Endodermal cell (in vitro differentiated cells): Measurements from ENCODE around the gene COL4A2. TPM values are rescaled to one million over a fixed set of nuclear protein-coding genes. Genes with fewer than 3 reads are reported as not detected.

Experiments used
- DNase-seq: peaks from one replicate; pipeline ENCODE4 v3.0.0-alpha.2; 2017
- H3K27ac ChIP-seq: 2 replicates; pipeline ENCODE4 v1.5.1; 2013; ENCODE audit warnings: mild to moderate bottlenecking, low read depth, low read length, moderate library complexity
- H3K27me3 ChIP-seq: 2 replicates; pipeline ENCODE4 v1.6.1; 2013; ENCODE audit warnings: mild to moderate bottlenecking, low read length, moderate library complexity; ENCODE audit not compliant: insufficient read depth, control insufficient read depth, poor library complexity, severe bottlenecking
- H3K36me3 ChIP-seq: 2 replicates; pipeline ENCODE4 v1.7.0; 2013; ENCODE audit warnings: mild to moderate bottlenecking, low read length, moderate library complexity; ENCODE audit not compliant: control insufficient read depth, insufficient read depth
- H3K4me1 ChIP-seq: one replicate; pipeline ENCODE4 v1.7.0; 2013; ENCODE audit warnings: low read length; ENCODE audit not compliant: control insufficient read depth, insufficient read depth
- H3K4me3 ChIP-seq: 2 replicates; pipeline ENCODE4 v1.5.1; 2013; ENCODE audit warnings: mild to moderate bottlenecking, low read length, moderate library complexity
- H3K9ac ChIP-seq: 2 replicates; pipeline ENCODE4 v1.6.1; 2013; ENCODE audit warnings: mild to moderate bottlenecking, low read length, moderate library complexity; ENCODE audit not compliant: poor library complexity, severe bottlenecking; ENCODE audit errors: extremely low read depth
- H3K9me3 ChIP-seq: 2 replicates; pipeline ENCODE4 v1.6.1; 2013; ENCODE audit warnings: mild to moderate bottlenecking, low read length, moderate library complexity; ENCODE audit not compliant: control insufficient read depth
- H3K27ac Mint-ChIP-seq: 2 replicates; pipeline ENCODE4 v1.8.0; 2020; ENCODE audit warnings: mixed read lengths
- H3K27me3 Mint-ChIP-seq: 2 replicates; pipeline ENCODE4 v1.8.0; 2021; ENCODE audit warnings: mild to moderate bottlenecking, mixed read lengths; ENCODE audit not compliant: insufficient read depth
- H3K36me3 Mint-ChIP-seq: 2 replicates; pipeline ENCODE4 v1.8.0; 2020; ENCODE audit warnings: low read depth, mixed read lengths
- H3K4me1 Mint-ChIP-seq: 2 replicates; pipeline ENCODE4 v1.8.0; 2020; ENCODE audit warnings: mixed read lengths
- H3K4me3 Mint-ChIP-seq: 2 replicates; pipeline ENCODE4 v1.8.0; 2020; ENCODE audit warnings: mild to moderate bottlenecking, moderate library complexity, mixed read lengths
- H3K9me3 Mint-ChIP-seq: 2 replicates; pipeline ENCODE4 v1.8.0; 2020; ENCODE audit warnings: mild to moderate bottlenecking, mixed read lengths
- WGBS, 2 experiments: methylation state at CpG; one replicate each; pipeline versions ENCODE4 v1.1.5 to v1.1.7; 2013; ENCODE audit warnings: missing lambda C conversion rate in 2 of 2, mixed read lengths in 1 of 2; ENCODE audit not compliant: insufficient coverage in 1 of 2, insufficient read length in 1 of 2; 5-methylcytosine and 5-hydroxymethylcytosine counted together
- total RNA-seq, 2 donors: library from RNA; stranded (reverse); fragmentation: NEBNext Ultra II Directional in 1 of 2; extraction: Animal tissue kit (Norgen Biotek cat#: 25700) in 1 of 2; gene quantifications; 2 replicates in 1 of 2; 3 replicates in 1 of 2; pipeline ENCODE4 v1.2.1, GENCODE V29; 2021
- TF ChIP-seq, protein P1 (sequence below): fragments of 200-600 bp; sonication (generic); conservative IDR thresholded peaks from 2 replicates; pipeline ENCODE4 v1.5.0; 2021; ENCODE audit warnings: antibody characterized with exemption, mild to moderate bottlenecking

The COL4A2 gene
- total RNA-seq, 2 donors from 2014 or later, result 388 to 398 TPM

GRCh38 chr13:110382229-110382628, 75.1 kb downstream of the COL4A2 start:
- peaks cover 64% of the 10 kb centered on the region for H3K9me3 ChIP-seq
- no peak overlapping the region for H3K4me3 ChIP-seq
- TF ChIP-seq, protein P1, sequence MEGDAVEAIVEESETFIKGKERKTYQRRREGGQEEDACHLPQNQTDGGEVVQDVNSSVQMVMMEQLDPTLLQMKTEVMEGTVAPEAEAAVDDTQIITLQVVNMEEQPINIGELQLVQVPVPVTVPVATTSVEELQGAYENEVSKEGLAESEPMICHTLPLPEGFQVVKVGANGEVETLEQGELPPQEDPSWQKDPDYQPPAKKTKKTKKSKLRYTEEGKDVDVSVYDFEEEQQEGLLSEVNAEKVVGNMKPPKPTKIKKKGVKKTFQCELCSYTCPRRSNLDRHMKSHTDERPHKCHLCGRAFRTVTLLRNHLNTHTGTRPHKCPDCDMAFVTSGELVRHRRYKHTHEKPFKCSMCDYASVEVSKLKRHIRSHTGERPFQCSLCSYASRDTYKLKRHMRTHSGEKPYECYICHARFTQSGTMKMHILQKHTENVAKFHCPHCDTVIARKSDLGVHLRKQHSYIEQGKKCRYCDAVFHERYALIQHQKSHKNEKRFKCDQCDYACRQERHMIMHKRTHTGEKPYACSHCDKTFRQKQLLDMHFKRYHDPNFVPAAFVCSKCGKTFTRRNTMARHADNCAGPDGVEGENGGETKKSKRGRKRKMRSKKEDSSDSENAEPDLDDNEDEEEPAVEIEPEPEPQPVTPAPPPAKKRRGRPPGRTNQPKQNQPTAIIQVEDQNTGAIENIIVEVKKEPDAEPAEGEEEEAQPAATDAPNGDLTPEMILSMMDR, result no peak
- no peak overlapping the region for H3K27ac Mint-ChIP-seq
- peaks cover 51% of the 10 kb centered on the region for H3K36me3 Mint-ChIP-seq
- H3K9ac ChIP-seq, result no peak overlapping the region
- WGBS, 2 experiments, result 100% methylated on average over 2 of the region's 3 CpGs; no CpG with 5 or more reads in 1 of the 2 experiments
- no peak overlapping the region for H3K4me3 Mint-ChIP-seq
- H3K4me1 Mint-ChIP-seq, result peaks cover 14% of the 10 kb centered on the region
- no peak overlapping the region for H3K27ac ChIP-seq
- H3K27me3 ChIP-seq, result no peaks in the 10 kb centered on the region
- peaks cover 13% of the 10 kb centered on the region for H3K27me3 Mint-ChIP-seq
- H3K4me1 ChIP-seq, result no peaks in the 10 kb centered on the region
- peaks cover 66% of the 10 kb centered on the region for H3K36me3 ChIP-seq
- peaks cover 33% of the 10 kb centered on the region for H3K9me3 Mint-ChIP-seq
- DNase-seq, result no peak

- peaks cover 14% of the 10 kb centered on the region for H3K4me1 Mint-ChIP-seq
- no peaks in the 10 kb centered on the region for H3K4me1 ChIP-seq
- 97 to 100% methylated on average over 1 to 4 of the region's 4 CpGs for WGBS, 2 experiments
- H3K27me3 ChIP-seq, result no peaks in the 10 kb centered on the region
- H3K36me3 Mint-ChIP-seq, result peaks cover 52% of the 10 kb centered on the region
- peaks cover 11% of the 10 kb centered on the region for H3K27me3 Mint-ChIP-seq
- H3K27ac ChIP-seq, result no peak overlapping the region
- no peak overlapping the region for H3K9ac ChIP-seq
- H3K9me3 Mint-ChIP-seq, result peaks cover 33% of the 10 kb centered on the region
- no peak overlapping the region for H3K27ac Mint-ChIP-seq
- DNase-seq, result no peak
- TF ChIP-seq, protein P1, result no peak
- H3K4me3 ChIP-seq, result no peak overlapping the region
- peaks cover 64% of the 10 kb centered on the region for H3K9me3 ChIP-seq
- no peak overlapping the region for H3K4me3 Mint-ChIP-seq
- H3K36me3 ChIP-seq, result peaks cover 67% of the 10 kb centered on the region
Measured at GRCh38 chr13:110382830-110383229, 75.7 kb downstream of the COL4A2 start.

DNA sequence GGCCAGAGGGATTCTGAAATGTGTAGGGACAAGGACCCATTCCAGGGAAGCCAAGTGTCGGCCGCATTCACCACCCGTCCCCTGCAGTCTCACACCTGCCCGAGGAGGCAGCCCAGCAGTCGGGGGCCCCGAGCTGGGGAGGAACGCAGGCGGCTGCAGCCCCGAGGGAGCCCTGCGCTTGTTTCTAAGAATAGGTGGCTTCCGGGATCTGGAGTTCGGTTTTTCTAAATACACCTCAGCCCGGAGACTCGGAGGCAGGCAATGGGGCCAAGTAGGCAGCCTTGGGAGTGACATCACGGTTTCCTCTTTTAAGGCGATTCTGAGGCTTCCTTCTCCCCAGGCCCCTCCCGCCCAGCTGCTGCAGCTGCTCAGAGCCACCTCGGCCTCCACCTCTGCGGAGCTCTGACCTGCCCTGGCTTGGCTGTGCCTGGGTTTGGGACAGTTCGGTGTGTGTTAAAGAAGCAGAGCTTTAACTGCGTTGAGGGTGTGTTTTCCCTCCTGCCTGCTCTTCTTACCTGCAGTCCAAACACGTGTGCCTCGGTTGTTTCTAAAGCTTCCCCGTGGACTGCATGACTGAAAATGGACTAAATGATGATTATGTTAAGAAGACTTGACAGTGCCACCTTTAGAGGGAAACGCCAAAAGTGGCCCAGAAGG, 80.5 kb downstream of the COL4A2 start:
- Histone ChIP-seq H3K4me1 (no peaks in the 10 kb centered on the region), H3K9ac (no peak overlapping the region), H3K27me3 (no peaks in the 10 kb centered on the region), H3K9me3 (peaks cover 50% of the 10 kb centered on the region), H3K4me3 (no peak overlapping the region), H3K36me3 (peaks cover 77% of the 10 kb centered on the region), H3K27ac (no peak overlapping the region)
- peak overlapping the region; percentile 26 for H3K27ac Mint-ChIP-seq
- WGBS, 2 experiments, result 64 to 74% methylated on average over 21 to 25 of the region's 25 CpGs
- H3K9me3 Mint-ChIP-seq, result peaks cover 33% of the 10 kb centered on the region
- peaks cover 75% of the 10 kb centered on the region for H3K36me3 Mint-ChIP-seq
- TF ChIP-seq, protein P1, result no peak
- DNase-seq, result peak; percentile 74
- peaks cover 3% of the 10 kb centered on the region for H3K27me3 Mint-ChIP-seq
- peaks cover 18% of the 10 kb centered on the region for H3K4me1 Mint-ChIP-seq
- H3K4me3 Mint-ChIP-seq, result no peak overlapping the region
